ENCODE data around the gene ITGA6. TPM values are rescaled to one million over a fixed set of nuclear protein-coding genes. Genes with fewer than 3 reads are reported as not detected.

ITGA6 gene
- total RNA-seq, 1 experiment from 2014 or later = 75.9 TPM

- H3K4me3 ChIP-seq (ENCODE audit: low read depth in 2 of 2, low read length in 2 of 2) = no peak overlapping the region
- in situ Hi-C loops (cut with HindIII; ENCODE audit: low pct_unique_long_range_greater_than_20kb, low sequenced_read_pairs) = no loop called here
- DNase-seq (ENCODE audit: low read depth, low spot score) (no peak), ATAC-seq (no peak)
- H3K36me3 ChIP-seq (ENCODE audit: control insufficient read depth, insufficient read depth, low read length) = peaks cover 5% of the 10 kb centered on the region; the same call in 1 of the 2 replicates
- H3K27me3 ChIP-seq (ENCODE audit: control insufficient read depth, insufficient read depth, low read length) = no peaks in the 10 kb centered on the region
- no peak overlapping the region for H3K27ac ChIP-seq (ENCODE audit: low read length)
- TF ChIP-seq REST (IDR thresholded peaks at IDR 0.05; ENCODE audit: insufficient read depth in 1 of 2, low read depth in 2 of 2, low read length in 1 of 2) (no peak), SIN3A (IDR thresholded peaks at IDR 0.05; ENCODE audit: borderline replicate concordance, insufficient read depth, low read depth, low read length) (no peak), TCF7L2 (IDR thresholded peaks at IDR 0.05; ENCODE audit: low read depth, low read length) (no peak), POLR2AphosphoS5 (IDR thresholded peaks at IDR 0.05; ENCODE audit: low read depth, low read length) (no peak)
- TF ChIP-seq, protein P1, sequence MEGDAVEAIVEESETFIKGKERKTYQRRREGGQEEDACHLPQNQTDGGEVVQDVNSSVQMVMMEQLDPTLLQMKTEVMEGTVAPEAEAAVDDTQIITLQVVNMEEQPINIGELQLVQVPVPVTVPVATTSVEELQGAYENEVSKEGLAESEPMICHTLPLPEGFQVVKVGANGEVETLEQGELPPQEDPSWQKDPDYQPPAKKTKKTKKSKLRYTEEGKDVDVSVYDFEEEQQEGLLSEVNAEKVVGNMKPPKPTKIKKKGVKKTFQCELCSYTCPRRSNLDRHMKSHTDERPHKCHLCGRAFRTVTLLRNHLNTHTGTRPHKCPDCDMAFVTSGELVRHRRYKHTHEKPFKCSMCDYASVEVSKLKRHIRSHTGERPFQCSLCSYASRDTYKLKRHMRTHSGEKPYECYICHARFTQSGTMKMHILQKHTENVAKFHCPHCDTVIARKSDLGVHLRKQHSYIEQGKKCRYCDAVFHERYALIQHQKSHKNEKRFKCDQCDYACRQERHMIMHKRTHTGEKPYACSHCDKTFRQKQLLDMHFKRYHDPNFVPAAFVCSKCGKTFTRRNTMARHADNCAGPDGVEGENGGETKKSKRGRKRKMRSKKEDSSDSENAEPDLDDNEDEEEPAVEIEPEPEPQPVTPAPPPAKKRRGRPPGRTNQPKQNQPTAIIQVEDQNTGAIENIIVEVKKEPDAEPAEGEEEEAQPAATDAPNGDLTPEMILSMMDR (IDR thresholded peaks at IDR 0.05) = no peak
- no peaks in the 10 kb centered on the region for H3K4me1 ChIP-seq (ENCODE audit: control insufficient read depth, insufficient read depth, low read length)
- ChIA-PET CTCF (no interaction called here), POLR2A (no interaction called here)
- no TSS peak for BruUV-seq (replicated peaks)
- H3K9me3 ChIP-seq (ENCODE audit: control insufficient read depth, insufficient read depth, low read depth, low read length) = no peaks in the 10 kb centered on the region; the same call in 1 of the 2 replicates
- intact Hi-C loops (cut with micrococcal nuclease; ENCODE audit: unreplicated experiment) = no loop called here
Measured at GRCh38 chr2:172507199-172507598, 79.8 kb downstream of the ITGA6 start.

- in situ Hi-C loops (cut with HindIII; ENCODE audit: low pct_unique_long_range_greater_than_20kb, low sequenced_read_pairs) = no loop called here
- intact Hi-C loops (cut with micrococcal nuclease; ENCODE audit: unreplicated experiment) = no loop called here
- Histone ChIP-seq H3K4me3 (ENCODE audit: low read depth in 2 of 2, low read length in 2 of 2) (no peak overlapping the region), H3K36me3 (ENCODE audit: control insufficient read depth, insufficient read depth, low read length) (no peaks in the 10 kb centered on the region), H3K9me3 (ENCODE audit: control insufficient read depth, insufficient read depth, low read depth, low read length) (no peaks in the 10 kb centered on the region; the same call in 1 of the 2 replicates), H3K4me1 (ENCODE audit: control insufficient read depth, insufficient read depth, low read length) (no peaks in the 10 kb centered on the region), H3K27me3 (ENCODE audit: control insufficient read depth, insufficient read depth, low read length) (no peaks in the 10 kb centered on the region), H3K27ac (ENCODE audit: low read length) (no peak overlapping the region)
- POLR2A ChIA-PET = no interaction called here
- ATAC-seq (no peak), DNase-seq (ENCODE audit: low read depth, low spot score) (no peak)
- CTCF ChIA-PET = no interaction called here
- TF ChIP-seq SIN3A (IDR thresholded peaks at IDR 0.05; ENCODE audit: borderline replicate concordance, insufficient read depth, low read depth, low read length) = no peak
- TF ChIP-seq, protein P1 (IDR thresholded peaks at IDR 0.05) = no peak
- TF ChIP-seq TCF7L2 (IDR thresholded peaks at IDR 0.05; ENCODE audit: low read depth, low read length) = no peak
- no peak for TF ChIP-seq REST (IDR thresholded peaks at IDR 0.05; ENCODE audit: insufficient read depth in 1 of 2, low read depth in 2 of 2, low read length in 1 of 2)
- TF ChIP-seq POLR2AphosphoS5 (IDR thresholded peaks at IDR 0.05; ENCODE audit: low read depth, low read length) = no peak
- BruUV-seq (replicated peaks) = no TSS peak
Measured at GRCh38 chr2:172510088-172510487, 82.7 kb downstream of the ITGA6 start.
